Heart left ventricle (tissue), 16 donors: ENCODE data around the gene PDCD2L. TPM values are rescaled to one million over a fixed set of nuclear protein-coding genes. Genes with fewer than 3 reads are reported as not detected.

Source experiments
- ATAC-seq, 4 donors: fragments of 200-7000 bp; cut with Tn5 transposase; one replicate each; pipeline ENCODE4 v1.9.1; 2020 to 2022; ENCODE audit warnings: moderate library complexity in 4 of 4, mild to moderate bottlenecking in 3 of 4, moderate number of reproducible peaks in 1 of 4
- DNase-seq, 5 donors: peaks; one replicate each; pipeline ENCODE4 v3.0.0-alpha.2; 2020
- H3K27ac ChIP-seq, 12 donors: fragments of 200-600 bp; sonication (generic) in 4 of 12; one replicate each; pipeline versions ENCODE4 v1.5.0 to v1.8.0; 2016 to 2022; ENCODE audit warnings: mild to moderate bottlenecking in 2 of 12
- H3K27me3 ChIP-seq, 9 donors: fragments of 200-600 bp; sonication (generic) in 2 of 9; one replicate each; pipeline versions ENCODE4 v1.5.1 to v1.8.0; 2016 to 2022; ENCODE audit warnings: mild to moderate bottlenecking in 3 of 9
- H3K36me3 ChIP-seq, 9 donors: fragments of 200-600 bp; sonication (generic) in 2 of 9; one replicate each; pipeline versions ENCODE4 v1.5.0 to v1.8.0; 2018 to 2022; ENCODE audit warnings: mild to moderate bottlenecking in 2 of 9
- H3K4me1 ChIP-seq, 12 donors: fragments of 200-600 bp; sonication (generic) in 4 of 12; one replicate each; pipeline versions ENCODE4 v1.5.0 to v1.8.0; 2016 to 2022; ENCODE audit warnings: mild to moderate bottlenecking in 3 of 12
- H3K4me3 ChIP-seq, 12 donors: fragments of 200-600 bp; sonication (generic) in 4 of 12; one replicate each; pipeline versions ENCODE4 v1.5.0 to v1.8.0; 2017 to 2022; ENCODE audit warnings: mild to moderate bottlenecking in 9 of 12, moderate library complexity in 4 of 12
- H3K9me3 ChIP-seq, 12 donors: fragments of 200-600 bp; sonication (generic) in 4 of 12; one replicate each; pipeline versions ENCODE4 v1.5.0 to v1.8.0; 2016 to 2022; ENCODE audit warnings: mild to moderate bottlenecking in 1 of 12
- POLR2A ChIP-seq, 2 donors: fragments of 450-650 bp; IDR thresholded peaks; one replicate each; pipeline ENCODE4 v1.6.1; 2017; ENCODE audit warnings: antibody characterized with exemption in 2 of 2, mild to moderate bottlenecking in 2 of 2, moderate library complexity in 2 of 2
- WGBS, 4 donors: extraction: QIAGEN DNeasy Blood & Tissue Kit in 2 of 4; methylation state at CpG; one replicate each; pipeline versions ENCODE4 v1.1.5 to v1.1.7; 2013 to 2018; 5-methylcytosine and 5-hydroxymethylcytosine counted together
- intact Hi-C, 10 donors: fragments of 100-400 bp; cut with DNase I; formaldehyde crosslinking; loops; one replicate each; pipeline versions ENCODE4 v1.11.1 to v1.14.2; 2022
- polyA plus RNA-seq, 2 donors: library from polyadenylated mRNA; stranded (reverse); fragments of 200-250 nt; gene quantifications; one replicate each; pipeline ENCODE4 v1.2.3, GENCODE V29; 2013
- total RNA-seq, 9 donors: library from RNA; depleted of rRNA in 2 of 9; stranded (reverse); fragments of >200 nt in 2 of 9; fragmentation: NEBNext Ultra II Directional in 3 of 9; extraction: Animal tissue kit (Norgen Biotek cat#: 25700) in 3 of 9; gene quantifications; one replicate each; pipeline versions ENCODE4 v1.1.0 to v1.2.4, GENCODE V29; 2016 to 2023
- TF ChIP-seq, protein P1 (sequence below), 12 donors: fragments of 200-600 bp; sonication (generic) in 4 of 12; IDR thresholded peaks; one replicate each; pipeline versions ENCODE4 v1.5.0 to v1.8.0; 2018 to 2022; ENCODE audit warnings: antibody characterized with exemption in 12 of 12, mild to moderate bottlenecking in 5 of 12
- donor health status: ischemic (EF 13 %, LVEDD 7.1; RV severe dilation, severe dysfunction).
- donor health status: healthy with polysubstance abuse.
- donor health status: DM: no; HTN: yes; CAD: no.
- donor health status: DM: no; HTN: no; CAD: no.
- donor health status: ischemic (EF 25% LVEDD 6.9; RV normal size, moderate dysfunction).
- donor health status: ischemic (EF 25% LVEDD 5.7; RV mildly dilated, moderate dysfunction).
- donor health status: healthy.
- donor health status: DM: yes; HTN: yes; CAD: no.
- donor health status: ischemic (EF 35%, LVEDD 5.7; RV mildly dilated, moderate dysfunction).
- donor health status: nonischemic (EF 11% LVEDD 7.7; RV severe dilation, severe dysfunction).
- donor health status: DM: yes; HTN: yes; CAD: no.
- donor health status: PGD.
- donor health status: ischemic (EF 29% LVEDD 5.4; RV normal size, mild dysfunction).
- donor health status: nonischemic (EF 23%, LVEDD 6.1; RV moderate dilation, normal function).

The PDCD2L gene
- total and polyA plus RNA-seq, 11 donors = 6.2 to 16.7 (median 8.0) TPM

DNA sequence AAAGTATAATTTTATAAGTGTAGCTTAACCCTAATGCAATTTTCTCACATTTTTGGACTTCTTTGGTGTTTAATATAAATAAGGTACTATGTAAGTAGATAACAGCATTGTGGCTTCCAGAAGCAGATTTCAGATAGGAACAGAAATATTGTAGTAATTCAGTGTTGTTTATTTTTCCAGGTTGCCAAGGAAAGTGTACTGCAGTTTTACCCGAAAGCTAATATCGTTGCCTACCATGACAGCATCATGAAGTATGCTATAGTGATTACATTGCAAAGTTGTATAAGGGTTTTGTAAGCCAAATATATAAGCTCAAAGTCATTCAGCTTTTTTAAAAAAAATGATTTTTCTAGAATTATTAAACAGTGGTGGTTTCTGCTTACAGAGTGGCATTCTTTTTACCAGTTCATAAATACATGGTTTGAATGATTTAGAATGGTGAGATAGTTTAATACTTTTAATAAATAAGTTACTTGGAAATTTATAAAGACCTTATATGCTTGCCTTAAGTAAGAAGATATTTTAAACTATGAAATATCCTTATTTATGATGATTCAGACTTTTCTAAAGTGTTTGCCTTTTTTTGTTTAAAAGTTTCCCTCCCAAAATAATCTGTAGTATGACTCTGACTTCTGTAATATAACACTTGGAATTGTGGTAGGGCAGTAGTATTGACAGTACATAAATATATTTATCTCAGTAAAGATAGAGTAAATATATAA lies 27.6 kb downstream of the PDCD2L start:
- intact Hi-C loops = loop anchor here in 1 of 10 donors (2.0 kb wide), 1 partner anchor 27 kb away; the partner anchor contains the start of gene PDCD2L
- TF ChIP-seq POLR2A (IDR thresholded peaks at IDR 0.05) = no peak
- TF ChIP-seq, protein P1, sequence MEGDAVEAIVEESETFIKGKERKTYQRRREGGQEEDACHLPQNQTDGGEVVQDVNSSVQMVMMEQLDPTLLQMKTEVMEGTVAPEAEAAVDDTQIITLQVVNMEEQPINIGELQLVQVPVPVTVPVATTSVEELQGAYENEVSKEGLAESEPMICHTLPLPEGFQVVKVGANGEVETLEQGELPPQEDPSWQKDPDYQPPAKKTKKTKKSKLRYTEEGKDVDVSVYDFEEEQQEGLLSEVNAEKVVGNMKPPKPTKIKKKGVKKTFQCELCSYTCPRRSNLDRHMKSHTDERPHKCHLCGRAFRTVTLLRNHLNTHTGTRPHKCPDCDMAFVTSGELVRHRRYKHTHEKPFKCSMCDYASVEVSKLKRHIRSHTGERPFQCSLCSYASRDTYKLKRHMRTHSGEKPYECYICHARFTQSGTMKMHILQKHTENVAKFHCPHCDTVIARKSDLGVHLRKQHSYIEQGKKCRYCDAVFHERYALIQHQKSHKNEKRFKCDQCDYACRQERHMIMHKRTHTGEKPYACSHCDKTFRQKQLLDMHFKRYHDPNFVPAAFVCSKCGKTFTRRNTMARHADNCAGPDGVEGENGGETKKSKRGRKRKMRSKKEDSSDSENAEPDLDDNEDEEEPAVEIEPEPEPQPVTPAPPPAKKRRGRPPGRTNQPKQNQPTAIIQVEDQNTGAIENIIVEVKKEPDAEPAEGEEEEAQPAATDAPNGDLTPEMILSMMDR (IDR thresholded peaks at IDR 0.05) = no peak
- H3K36me3 ChIP-seq = peaks cover 0 to 55% (median 34%) of the 10 kb centered on the region in 9 donors
- H3K27me3 ChIP-seq = no peaks in the 10 kb centered on the region
- H3K4me1 ChIP-seq = peaks cover 0 to 64% (median 40%) of the 10 kb centered on the region in 12 donors
- 64 to 74% (median 67%) methylated on average over 2 of the region's 2 CpGs for WGBS, 4 donors
- ATAC-seq (no peak), DNase-seq (no peak)
- H3K27ac ChIP-seq = peak overlapping the region in 11 of 12 donors; percentile 13 to 94 (median 53)
- peak overlapping the region in 3 of 12 donors; percentile 6 to 97 (median 72) for H3K4me3 ChIP-seq
- H3K9me3 ChIP-seq = no peaks in the 10 kb centered on the region

DNA sequence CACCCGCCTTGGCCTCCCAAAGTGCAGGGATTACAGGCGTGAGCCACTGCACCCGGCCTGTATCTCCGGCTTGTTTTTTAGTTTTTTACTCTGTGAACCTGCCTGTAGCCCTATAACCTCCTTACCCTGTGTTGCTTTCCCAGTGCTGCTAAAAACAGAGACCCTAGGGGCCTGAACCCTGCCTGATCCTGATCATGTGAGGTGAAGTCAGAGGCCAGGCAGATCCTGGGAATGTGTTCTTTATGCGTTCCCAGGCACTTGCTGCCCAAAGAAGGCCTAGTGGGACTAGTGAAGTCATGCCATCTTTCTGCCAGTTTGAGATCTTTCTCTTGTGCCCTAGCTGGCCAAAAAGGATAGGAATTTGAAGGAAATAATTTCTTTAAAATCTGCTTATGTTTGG lies 28.6 kb downstream of the PDCD2L start:
- no peak overlapping the region for H3K4me3 ChIP-seq
- DNase-seq = peak; percentile 47 to 63 (median 58)
- peak in 3 of 4 donors; percentile 13 to 67 (median 50) for ATAC-seq
- peak overlapping the region in 11 of 12 donors; percentile 7 to 94 (median 53) for H3K27ac ChIP-seq
- peaks cover 0 to 64% (median 44%) of the 10 kb centered on the region in 9 donors for H3K36me3 ChIP-seq
- no peaks in the 10 kb centered on the region for H3K27me3 ChIP-seq
- WGBS, 4 donors = 61 to 78% (median 69%) methylated on average over 5 of the region's 5 CpGs
- TF ChIP-seq, protein P1 (IDR thresholded peaks at IDR 0.05) = no peak
- TF ChIP-seq POLR2A (IDR thresholded peaks at IDR 0.05) = no peak
- H3K4me1 ChIP-seq = peaks cover 0 to 59% (median 36%) of the 10 kb centered on the region in 12 donors
- no peaks in the 10 kb centered on the region for H3K9me3 ChIP-seq
- intact Hi-C loops = no loop called here

DNA sequence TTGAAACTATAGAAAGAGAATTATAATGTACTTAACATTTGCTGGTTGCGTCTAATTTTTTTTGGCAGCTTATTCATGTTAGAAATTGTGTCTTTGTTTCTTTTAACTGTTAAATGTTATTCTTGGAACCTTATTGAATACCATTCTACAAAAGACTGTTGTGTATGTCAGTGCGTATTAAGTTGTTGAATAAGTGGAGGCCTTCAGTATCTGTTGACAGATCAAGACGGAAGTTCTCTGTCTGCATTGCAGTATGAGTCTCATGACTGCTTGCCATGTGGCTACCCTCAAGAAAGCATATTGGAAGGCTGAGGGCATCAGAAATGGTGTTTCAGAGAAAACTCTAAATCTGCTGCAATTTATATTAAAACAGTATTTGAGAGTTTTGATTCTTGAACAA lies 32.5 kb downstream of the PDCD2L start:
- H3K4me1 ChIP-seq = peaks cover 0 to 30% (median 14%) of the 10 kb centered on the region in 12 donors
- intact Hi-C loops = no loop called here
- TF ChIP-seq, protein P1 (IDR thresholded peaks at IDR 0.05) = no peak
- no peak for TF ChIP-seq POLR2A (IDR thresholded peaks at IDR 0.05)
- no peaks in the 10 kb centered on the region for H3K9me3 ChIP-seq
- H3K27me3 ChIP-seq = no peaks in the 10 kb centered on the region
- no peak overlapping the region for H3K4me3 ChIP-seq
- ATAC-seq (no peak), DNase-seq (no peak)
- 73 to 81% (median 77%) methylated on average over 3 of the region's 3 CpGs for WGBS, 4 donors
- peaks cover 0 to 98% (median 83%) of the 10 kb centered on the region in 9 donors for H3K36me3 ChIP-seq
- no peak overlapping the region for H3K27ac ChIP-seq

DNA sequence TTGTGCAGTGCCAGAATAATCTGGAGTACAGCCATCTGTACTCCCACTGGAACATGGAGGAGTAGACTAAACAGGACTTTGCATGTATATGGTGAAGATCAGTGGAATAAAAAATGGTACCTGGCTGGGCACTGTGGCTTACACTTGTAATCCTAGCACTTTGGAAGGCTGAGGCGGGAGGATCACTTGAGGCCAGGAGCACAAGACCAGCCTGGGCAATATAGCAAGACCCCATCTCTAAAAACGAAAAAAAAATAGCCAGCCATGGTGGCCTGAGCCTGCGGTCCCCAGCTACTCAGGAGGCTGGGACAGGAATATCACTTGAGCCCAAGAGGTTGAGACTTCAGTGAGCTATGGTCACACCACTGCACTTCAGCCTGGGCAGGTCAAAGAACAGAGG lies 44.0 kb downstream of the PDCD2L start:
- Histone ChIP-seq H3K4me3 (no peak overlapping the region), H3K27me3 (no peaks in the 10 kb centered on the region), H3K4me1 (peaks cover 0 to 4% (median 0%) of the 10 kb centered on the region in 12 donors), H3K36me3 (peaks cover 0 to 100% (median 98%) of the 10 kb centered on the region in 9 donors), H3K27ac (no peak overlapping the region), H3K9me3 (no peaks in the 10 kb centered on the region)
- TF ChIP-seq POLR2A (IDR thresholded peaks at IDR 0.05) = no peak
- TF ChIP-seq, protein P1 (IDR thresholded peaks at IDR 0.05) = no peak
- ATAC-seq = no peak
- no peak for DNase-seq
- intact Hi-C loops = no loop called here
- 92 to 97% (median 97%) methylated on average over 3 of the region's 3 CpGs for WGBS, 4 donors
